Activated CD4-positive, alpha-beta T cell treated with anti-CD3 and anti-CD28 coated beads, Interleukin-2, amount 50 U/mL, for 48 hours (primary cell): ENCODE measurements around the gene MNAT1.

Experiments
- DNase-seq, 2 experiments: peaks; one replicate each; pipeline ENCODE4 v3.0.0-alpha.2; 2020

MNAT1 gene

GRCh38 chr14:60893911-60894310, 159.3 kb downstream of the MNAT1 start:
- no peak for DNase-seq

DNA sequence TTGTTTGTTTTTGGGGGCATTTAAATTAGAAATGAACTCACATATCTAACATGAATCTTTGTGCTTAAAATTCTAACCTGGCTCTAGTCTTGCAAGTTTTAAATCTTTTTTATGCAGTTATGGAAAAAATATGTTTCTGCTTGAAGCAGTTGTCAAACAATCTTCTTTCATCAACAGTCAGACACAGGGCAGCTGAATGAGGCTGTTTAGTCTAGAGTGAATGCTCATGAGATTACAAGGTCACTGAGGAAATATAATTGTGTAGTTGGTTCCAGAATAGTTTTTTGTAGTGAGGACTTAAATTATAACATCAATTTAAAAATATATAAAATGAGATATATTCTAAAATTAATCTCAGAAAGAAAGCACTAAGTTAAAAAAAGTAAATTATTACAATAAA, 169.8 kb downstream of the MNAT1 start:
- DNase-seq, result no peak

- DNase-seq, result no peak
Measured at GRCh38 chr14:60905923-60906322, 171.4 kb downstream of the MNAT1 start.

- DNase-seq, result no peak
Measured at GRCh38 chr14:60915781-60916180, 181.2 kb downstream of the MNAT1 start.

DNA sequence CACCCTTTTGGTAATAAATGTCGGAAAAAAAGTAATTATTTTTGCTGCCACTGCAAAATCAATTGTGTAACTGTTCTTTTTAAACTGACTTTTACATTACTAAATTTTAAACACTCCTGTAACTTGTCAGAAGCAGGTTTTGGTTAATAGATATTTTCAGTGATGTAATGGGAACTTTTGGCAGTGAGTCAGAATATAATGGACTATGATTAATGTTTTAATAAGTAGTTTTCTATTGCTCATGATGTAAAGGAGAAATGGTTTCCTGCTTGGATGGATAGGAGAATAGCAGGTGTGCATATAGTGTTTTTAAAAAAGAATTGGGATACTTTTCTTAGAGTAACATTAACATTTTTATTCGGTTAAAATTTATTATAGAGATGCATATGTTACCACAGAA, 187.5 kb downstream of the MNAT1 start:
- DNase-seq, result no peak

DNA sequence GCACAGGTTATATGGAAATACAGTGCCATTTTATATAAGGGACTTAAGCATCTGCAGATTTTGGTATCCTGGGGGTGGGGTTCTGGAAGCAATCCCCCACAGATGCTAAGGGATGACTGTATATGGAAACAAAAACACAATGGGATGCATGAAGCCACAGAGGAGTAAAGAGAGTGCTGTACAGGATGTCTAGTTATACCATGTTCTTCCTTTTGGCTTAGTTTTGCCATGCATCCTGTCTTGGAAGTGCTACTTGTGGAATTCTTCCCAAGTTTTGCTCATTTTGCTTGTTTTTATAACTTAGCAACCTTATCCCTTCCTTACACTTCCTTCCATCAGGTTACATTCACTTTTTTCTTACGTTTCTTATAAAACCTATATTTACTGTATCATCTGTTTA, 190.7 kb downstream of the MNAT1 start:
- DNase-seq, result no peak

GRCh38 chr14:60926002-60926401, 191.4 kb downstream of the MNAT1 start:
- DNase-seq, result no peak

DNA sequence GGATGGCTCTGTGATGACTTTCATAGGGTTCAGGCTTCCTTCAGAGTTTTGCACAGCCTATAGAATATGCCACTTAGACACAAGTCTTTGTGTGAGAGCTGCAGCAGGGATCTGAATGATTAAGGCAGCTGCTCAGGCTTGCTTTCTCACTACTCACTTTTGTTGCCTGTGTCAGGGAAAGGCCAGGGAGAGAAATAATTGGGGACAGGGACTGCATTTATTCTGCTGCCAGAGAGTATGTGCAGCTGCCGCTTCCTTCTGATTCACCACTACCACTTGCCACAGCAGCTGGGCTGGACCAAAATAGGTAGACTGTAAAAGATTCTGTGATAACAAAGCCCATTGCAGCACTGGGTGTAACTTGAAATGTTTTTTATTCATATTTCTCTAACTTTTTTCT, 196.7 kb downstream of the MNAT1 start:
- no peak for DNase-seq

- DNase-seq, result no peak
Measured at GRCh38 chr14:60933920-60934655, 199.5 kb downstream of the MNAT1 start.

GRCh38 chr14:60935319-60935718, 200.8 kb downstream of the MNAT1 start:
- DNase-seq, result no peak

- no peak for DNase-seq
Measured at GRCh38 chr14:60943637-60944032, 209.1 kb downstream of the MNAT1 start.

GRCh38 chr14:60944204-60944603, 209.6 kb downstream of the MNAT1 start:
- no peak for DNase-seq

GRCh38 chr14:60945984-60946383, 211.4 kb downstream of the MNAT1 start:
- DNase-seq, result no peak

GRCh38 chr14:60946773-60947172, 212.2 kb downstream of the MNAT1 start:
- no peak for DNase-seq

DNA sequence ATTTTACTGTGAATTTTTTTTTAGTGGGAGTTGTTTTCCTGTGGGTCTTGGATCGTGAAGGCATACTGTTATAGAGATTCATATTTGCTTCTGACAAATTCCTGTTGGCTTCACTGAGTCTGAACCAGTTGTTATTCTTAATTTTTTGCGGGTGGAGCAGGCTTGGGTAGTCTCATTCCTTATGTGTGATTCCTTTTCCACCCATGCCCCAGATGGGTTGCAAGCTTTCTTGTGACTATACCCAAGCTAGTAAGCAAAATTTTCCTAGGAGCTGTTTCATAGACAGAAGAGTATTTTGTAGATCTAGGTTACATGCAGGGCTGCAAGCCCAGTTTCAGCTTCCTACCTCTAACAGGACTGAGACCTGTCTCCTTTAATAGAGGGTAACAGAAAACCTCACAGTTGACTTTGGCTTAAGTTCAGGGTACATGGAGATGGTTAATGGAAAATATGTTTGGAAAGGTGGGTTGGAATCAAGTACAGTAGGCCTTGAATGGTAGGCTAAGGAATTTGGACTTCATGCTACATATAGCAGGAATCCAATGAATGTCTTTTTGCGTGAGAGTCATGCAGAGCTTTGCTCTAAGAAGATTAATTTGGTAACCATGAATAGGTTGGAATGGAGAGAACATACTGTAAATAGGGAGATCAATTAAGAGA, 217.3 kb downstream of the MNAT1 start:
- no peak for DNase-seq

GRCh38 chr14:60956202-60956601, 221.6 kb downstream of the MNAT1 start:
- no peak for DNase-seq

- no peak for DNase-seq
Measured at GRCh38 chr14:60956632-60957031, 222.1 kb downstream of the MNAT1 start.

DNA sequence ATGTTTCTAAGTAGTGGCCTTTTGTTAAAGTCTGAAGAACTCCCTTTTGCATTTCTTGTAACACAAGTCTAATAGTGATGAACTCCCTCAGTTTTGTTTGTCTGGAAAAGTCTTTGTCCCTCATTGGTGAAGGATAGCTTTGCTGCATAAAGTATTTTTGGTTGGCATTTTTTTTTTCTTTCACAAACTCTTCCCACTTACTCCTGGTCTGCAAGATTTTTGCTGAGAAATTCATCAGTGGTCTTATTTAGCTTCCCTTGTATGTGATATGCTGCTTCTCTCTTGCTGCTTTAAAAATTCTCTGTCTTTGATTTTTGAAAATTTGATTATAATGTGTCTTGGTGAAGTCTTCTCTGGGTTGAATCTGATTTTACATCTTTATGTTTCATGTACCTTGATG, 223.6 kb downstream of the MNAT1 start:
- no peak for DNase-seq

- DNase-seq, result no peak
Measured at GRCh38 chr14:60963761-60964160, 229.2 kb downstream of the MNAT1 start.

DNA sequence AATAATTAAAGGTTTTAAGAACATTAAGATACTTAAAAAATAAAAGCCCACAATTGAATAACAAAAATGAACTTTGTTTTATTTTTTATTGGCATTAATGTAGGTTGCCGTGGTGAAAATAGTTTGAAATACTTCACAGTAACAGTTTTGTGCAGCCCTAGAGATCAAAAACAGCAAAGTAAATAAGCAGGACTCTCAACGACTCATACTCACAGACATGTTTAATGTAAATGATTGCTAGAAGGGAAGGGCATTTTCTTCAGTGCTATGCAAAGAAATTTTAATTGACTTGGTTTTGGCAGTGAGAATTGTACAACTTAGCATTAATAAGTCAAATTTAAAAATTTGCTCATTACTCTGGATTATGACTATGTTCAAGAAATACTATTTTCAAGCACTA, 230.3 kb downstream of the MNAT1 start:
- DNase-seq, result no peak

DNA sequence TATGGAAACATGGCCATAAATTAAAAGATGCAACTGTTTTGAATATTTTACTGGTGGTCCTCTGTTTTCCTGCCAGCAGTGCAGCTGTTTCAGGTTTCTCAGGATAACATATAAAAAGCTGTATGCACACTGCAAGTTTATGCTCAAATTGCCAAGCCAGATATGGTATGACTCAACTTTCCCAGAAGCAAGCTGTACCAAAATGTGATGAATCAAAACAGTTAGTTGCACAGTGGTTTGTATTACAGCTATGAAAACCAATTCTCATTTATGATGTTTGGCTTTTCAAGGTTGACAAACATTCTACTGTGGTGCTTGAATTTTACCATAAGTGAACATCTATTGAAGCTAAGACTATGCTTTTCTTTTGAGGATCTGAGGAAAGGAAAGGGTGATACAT, 230.8 kb downstream of the MNAT1 start:
- no peak for DNase-seq

DNA sequence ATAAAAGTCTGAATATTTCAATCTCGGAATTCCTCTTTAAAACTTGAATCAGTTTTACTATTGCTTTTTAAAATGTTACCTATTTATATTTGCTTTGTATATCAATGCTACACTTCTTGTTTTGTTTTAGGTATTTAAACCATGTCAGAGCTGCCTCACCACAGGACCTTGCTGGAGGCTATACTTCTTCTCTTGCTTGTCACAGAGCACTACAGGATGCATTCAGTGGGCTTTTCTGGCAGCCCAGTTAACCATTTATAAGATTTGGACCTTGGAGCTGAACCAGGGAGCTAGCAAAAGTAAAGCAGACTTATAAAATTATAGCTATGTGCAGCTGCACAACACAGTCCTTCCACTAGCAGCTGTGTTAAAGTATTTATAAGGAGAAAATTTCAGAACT, 233.5 kb downstream of the MNAT1 start:
- no peak for DNase-seq

DNA sequence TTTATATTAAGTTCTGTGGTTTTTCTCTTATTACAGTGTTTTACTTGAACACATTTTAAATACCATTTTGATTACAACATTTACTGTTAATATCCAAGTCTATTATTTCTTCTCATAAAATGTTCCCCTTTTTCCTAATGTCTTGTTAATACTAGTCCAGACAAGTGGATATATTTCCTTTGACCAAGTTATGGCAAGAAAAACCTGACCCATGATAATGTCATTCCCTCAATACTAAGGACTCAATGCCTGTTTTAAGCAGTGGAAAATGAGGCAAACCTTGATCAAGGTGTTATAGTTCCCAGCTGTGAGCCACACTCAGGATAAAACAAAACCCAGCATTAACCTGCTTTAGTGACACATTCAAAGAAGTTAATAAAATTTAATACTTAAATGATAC, 234.1 kb downstream of the MNAT1 start:
- no peak for DNase-seq

DNA sequence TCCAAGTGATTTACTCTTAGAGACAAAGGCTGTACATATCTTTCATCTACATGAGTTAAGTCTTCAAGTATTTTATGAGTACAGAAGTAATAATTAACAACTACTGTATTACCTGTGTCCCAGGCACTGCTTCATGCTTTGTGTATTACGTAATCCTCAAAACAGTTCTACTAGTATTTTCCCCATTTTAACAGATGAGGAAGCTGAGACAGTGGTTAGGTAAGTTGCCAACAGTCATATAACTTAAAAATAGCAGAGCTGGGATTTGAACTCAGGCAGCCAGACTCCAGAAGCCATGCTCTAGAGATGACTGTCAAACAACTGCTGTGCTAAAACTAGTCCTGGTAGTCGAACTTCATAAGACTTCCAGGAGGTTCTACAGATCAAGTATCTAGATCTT, 235.6 kb downstream of the MNAT1 start:
- no peak for DNase-seq

- no peak for DNase-seq
Measured at GRCh38 chr14:60971271-60971670, 236.7 kb downstream of the MNAT1 start.
